ENCODE results near the gene SPRED2.

- TF ChIP-seq, protein P1, sequence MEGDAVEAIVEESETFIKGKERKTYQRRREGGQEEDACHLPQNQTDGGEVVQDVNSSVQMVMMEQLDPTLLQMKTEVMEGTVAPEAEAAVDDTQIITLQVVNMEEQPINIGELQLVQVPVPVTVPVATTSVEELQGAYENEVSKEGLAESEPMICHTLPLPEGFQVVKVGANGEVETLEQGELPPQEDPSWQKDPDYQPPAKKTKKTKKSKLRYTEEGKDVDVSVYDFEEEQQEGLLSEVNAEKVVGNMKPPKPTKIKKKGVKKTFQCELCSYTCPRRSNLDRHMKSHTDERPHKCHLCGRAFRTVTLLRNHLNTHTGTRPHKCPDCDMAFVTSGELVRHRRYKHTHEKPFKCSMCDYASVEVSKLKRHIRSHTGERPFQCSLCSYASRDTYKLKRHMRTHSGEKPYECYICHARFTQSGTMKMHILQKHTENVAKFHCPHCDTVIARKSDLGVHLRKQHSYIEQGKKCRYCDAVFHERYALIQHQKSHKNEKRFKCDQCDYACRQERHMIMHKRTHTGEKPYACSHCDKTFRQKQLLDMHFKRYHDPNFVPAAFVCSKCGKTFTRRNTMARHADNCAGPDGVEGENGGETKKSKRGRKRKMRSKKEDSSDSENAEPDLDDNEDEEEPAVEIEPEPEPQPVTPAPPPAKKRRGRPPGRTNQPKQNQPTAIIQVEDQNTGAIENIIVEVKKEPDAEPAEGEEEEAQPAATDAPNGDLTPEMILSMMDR (IDR thresholded peaks at IDR 0.05; ENCODE audit: insufficient read depth, low read length): no peak
- peak; percentile 29; the same call in 1 of the 2 replicates for TF ChIP-seq POLR2AphosphoS5 (IDR thresholded peaks at IDR 0.05; ENCODE audit: low read depth)
Measured at GRCh38 chr2:65276609-65277008, 155.8 kb downstream of the SPRED2 start.
